ENCODE results near the gene PRKCH. TPM values are rescaled to one million over a fixed set of nuclear protein-coding genes. Genes with fewer than 3 reads are reported as not detected.

PRKCH gene
- total RNA-seq, 2 experiments from 2014 or later: 318 to 343 TPM

- DNase-seq (no peak), ATAC-seq (no peak)
- ChIA-PET POLR2A (no interaction called here), CTCF (no interaction called here)
- H3K36me3 Mint-ChIP-seq (ENCODE audit: low read depth): peaks cover 93% of the 10 kb centered on the region
- H3K4me3 Mint-ChIP-seq: no peak overlapping the region
- peak overlapping the region; percentile 62 for H3K27ac Mint-ChIP-seq
- no peaks in the 10 kb centered on the region for H3K9me3 Mint-ChIP-seq (ENCODE audit: insufficient read depth)
- H3K4me1 Mint-ChIP-seq (ENCODE audit: low read depth): peaks cover 92% of the 10 kb centered on the region
- no peaks in the 10 kb centered on the region for H3K27me3 Mint-ChIP-seq (ENCODE audit: low read depth)
Measured at GRCh38 chr14:61530296-61530695, 208.9 kb downstream of the PRKCH start.

DNA sequence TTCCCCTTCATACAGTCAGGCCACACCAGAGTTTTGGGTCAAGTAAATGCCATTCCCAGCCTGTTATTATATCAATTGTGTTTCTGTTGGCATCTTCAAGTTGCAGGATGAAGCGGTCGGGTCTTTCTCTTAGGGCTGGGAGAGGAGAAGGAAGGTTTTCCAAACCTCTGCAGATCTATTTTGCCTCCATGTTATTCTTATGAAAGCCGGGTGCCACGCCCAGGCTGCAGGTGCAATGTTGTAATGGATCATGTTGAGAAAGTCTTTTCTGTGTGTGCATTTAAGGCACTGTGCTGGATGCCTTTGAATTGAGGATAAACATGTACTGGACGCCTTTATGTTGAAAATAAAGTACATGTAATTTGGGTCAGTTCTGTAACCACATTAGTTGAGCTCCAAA, 209.5 kb downstream of the PRKCH start:
- Mint-ChIP-seq H3K4me1 (ENCODE audit: low read depth) (peaks cover 92% of the 10 kb centered on the region), H3K27me3 (ENCODE audit: low read depth) (no peaks in the 10 kb centered on the region), H3K9me3 (ENCODE audit: insufficient read depth) (no peaks in the 10 kb centered on the region), H3K27ac (peak overlapping the region; percentile 69), H3K36me3 (ENCODE audit: low read depth) (peaks cover 93% of the 10 kb centered on the region), H3K4me3 (no peak overlapping the region)
- DNase-seq: no peak
- no peak for ATAC-seq
- ChIA-PET POLR2A (no interaction called here), CTCF (interaction anchor here (1.0 kb wide), 1 partner anchor 167 kb away, joined by 3 read pairs; no protein-coding TSS in a partner anchor)

DNA sequence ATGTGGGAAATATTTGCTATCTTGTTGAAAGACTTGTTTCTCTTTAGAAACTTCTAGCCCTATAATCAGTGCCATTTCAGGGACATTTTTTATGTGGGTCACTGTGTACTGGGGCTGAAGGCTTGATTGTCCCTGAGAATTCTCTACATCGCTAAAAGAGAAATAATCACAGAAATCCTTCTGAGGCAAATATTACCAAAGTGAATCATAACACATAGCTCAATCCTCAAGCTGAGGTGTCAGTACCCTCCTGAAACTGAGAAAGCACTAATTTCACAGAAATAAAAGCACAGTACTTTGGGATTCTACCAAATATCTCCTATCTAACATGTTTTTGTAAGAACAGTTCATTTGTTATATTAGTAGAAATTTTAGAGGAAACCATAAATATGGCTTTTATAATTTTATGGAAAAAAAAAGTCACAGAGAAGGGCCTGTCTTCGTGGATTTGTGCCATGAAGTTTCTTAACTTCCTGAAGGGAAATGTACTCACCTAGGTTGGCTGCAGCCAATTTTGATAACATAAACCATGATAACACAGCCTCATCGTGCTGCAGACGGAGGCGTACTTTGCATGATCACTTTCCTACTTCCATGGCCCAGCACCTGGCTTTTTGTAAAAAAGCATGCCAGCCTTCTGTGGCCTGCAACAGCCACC, 210.2 kb downstream of the PRKCH start:
- H3K4me1 Mint-ChIP-seq (ENCODE audit: low read depth): peaks cover 92% of the 10 kb centered on the region
- H3K9me3 Mint-ChIP-seq (ENCODE audit: insufficient read depth): no peaks in the 10 kb centered on the region
- DNase-seq (no peak), ATAC-seq (no peak)
- no peaks in the 10 kb centered on the region for H3K27me3 Mint-ChIP-seq (ENCODE audit: low read depth)
- ChIA-PET POLR2A (no interaction called here), CTCF (interaction anchor here (1.0 kb wide), 1 partner anchor 167 kb away, joined by 3 read pairs; no protein-coding TSS in a partner anchor)
- peaks cover 92% of the 10 kb centered on the region for H3K36me3 Mint-ChIP-seq (ENCODE audit: low read depth)
- no peak overlapping the region for H3K4me3 Mint-ChIP-seq
- H3K27ac Mint-ChIP-seq: no peak overlapping the region

DNA sequence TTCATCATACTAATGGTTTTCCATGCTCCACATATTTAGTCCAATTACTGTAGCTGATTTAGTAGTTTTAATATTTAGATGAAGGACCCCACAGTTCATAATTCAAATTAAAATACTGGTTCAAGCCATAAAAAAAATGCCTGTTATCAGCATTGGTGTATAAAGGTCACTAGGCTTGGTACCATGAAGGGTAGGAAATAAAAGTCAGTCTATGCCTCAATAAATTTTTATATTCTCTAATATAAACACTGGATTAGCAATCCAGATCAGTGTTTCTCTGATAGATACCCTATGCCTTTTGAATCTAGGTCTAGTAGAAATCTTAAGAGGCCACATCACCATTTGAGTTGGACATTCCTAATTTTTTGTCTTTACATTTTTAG, 210.7 kb downstream of the PRKCH start:
- H3K4me3 Mint-ChIP-seq: no peak overlapping the region
- H3K27me3 Mint-ChIP-seq (ENCODE audit: low read depth): no peaks in the 10 kb centered on the region
- H3K36me3 Mint-ChIP-seq (ENCODE audit: low read depth): peaks cover 92% of the 10 kb centered on the region
- H3K27ac Mint-ChIP-seq: no peak overlapping the region
- no peak for ATAC-seq
- H3K9me3 Mint-ChIP-seq (ENCODE audit: insufficient read depth): no peaks in the 10 kb centered on the region
- POLR2A ChIA-PET: no interaction called here
- CTCF ChIA-PET: interaction anchor here (0.8 to 1.0 kb wide), 2 partner anchors 53 to 166 kb away, joined by 3 read pairs; no protein-coding TSS in a partner anchor
- H3K4me1 Mint-ChIP-seq (ENCODE audit: low read depth): peaks cover 92% of the 10 kb centered on the region
- DNase-seq: no peak

- Mint-ChIP-seq H3K27ac (peak overlapping the region; percentile 37), H3K36me3 (ENCODE audit: low read depth) (peaks cover 92% of the 10 kb centered on the region), H3K4me3 (no peak overlapping the region), H3K4me1 (ENCODE audit: low read depth) (peaks cover 92% of the 10 kb centered on the region), H3K27me3 (ENCODE audit: low read depth) (no peaks in the 10 kb centered on the region), H3K9me3 (ENCODE audit: insufficient read depth) (no peaks in the 10 kb centered on the region)
- ChIA-PET POLR2A (no interaction called here), CTCF (interaction anchor here (0.8 kb wide), 1 partner anchor 54 kb away, joined by 3 read pairs; no protein-coding TSS in a partner anchor)
- ATAC-seq (no peak), DNase-seq (no peak)
Measured at GRCh38 chr14:61532763-61533162, 211.4 kb downstream of the PRKCH start.

DNA sequence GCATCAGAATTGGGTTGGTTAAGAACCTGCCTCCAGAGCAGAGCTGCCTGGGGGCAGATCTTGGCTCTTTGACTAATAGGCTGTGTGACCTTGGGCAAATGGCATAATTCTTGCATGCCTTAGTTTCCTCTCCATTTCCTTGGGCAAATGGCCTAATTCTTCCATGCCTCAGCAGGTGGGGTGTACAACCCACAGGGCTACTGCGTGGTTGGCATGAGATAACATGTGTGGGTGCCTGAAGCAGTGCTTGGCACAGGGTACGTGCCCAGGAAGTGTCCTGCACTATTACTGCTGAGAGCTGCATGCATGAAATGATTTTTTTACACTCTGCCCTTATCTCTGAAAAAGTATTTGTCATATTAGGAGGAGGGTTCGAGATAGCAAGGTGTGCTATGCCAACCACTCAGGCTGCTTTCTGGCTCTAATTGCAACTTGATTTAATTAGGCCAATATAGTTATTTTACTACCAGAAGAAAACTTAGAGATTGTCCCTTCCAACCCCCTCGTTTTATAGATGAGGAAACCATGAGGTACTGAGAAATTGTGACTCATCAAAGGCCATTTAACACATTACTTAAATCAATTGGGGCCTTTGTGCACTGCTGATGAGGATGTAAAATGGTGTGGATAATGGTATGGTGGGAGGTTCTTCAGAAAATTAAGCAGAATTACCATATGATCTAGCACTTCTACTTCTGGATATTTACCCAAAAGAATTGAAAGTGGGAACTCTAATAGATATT, 212.3 kb downstream of the PRKCH start:
- ChIA-PET CTCF (no interaction called here), POLR2A (interaction anchor here (0.7 kb wide), 1 partner anchor 40 kb away, joined by 3 read pairs; no protein-coding TSS in a partner anchor)
- no peak for ATAC-seq

GRCh38 chr14:61535032-61535431, 213.7 kb downstream of the PRKCH start:
- POLR2A ChIA-PET: no interaction called here

More for the DNA sequence above, 212.3 kb downstream of the PRKCH start:
- Mint-ChIP-seq H3K4me3 (no peak overlapping the region), H3K4me1 (ENCODE audit: low read depth) (peaks cover 92% of the 10 kb centered on the region), H3K27me3 (ENCODE audit: low read depth) (no peaks in the 10 kb centered on the region), H3K9me3 (ENCODE audit: insufficient read depth) (no peaks in the 10 kb centered on the region), H3K27ac (peak overlapping the region; percentile 56), H3K36me3 (ENCODE audit: low read depth) (peaks cover 91% of the 10 kb centered on the region)
- DNase-seq: no peak

DNA sequence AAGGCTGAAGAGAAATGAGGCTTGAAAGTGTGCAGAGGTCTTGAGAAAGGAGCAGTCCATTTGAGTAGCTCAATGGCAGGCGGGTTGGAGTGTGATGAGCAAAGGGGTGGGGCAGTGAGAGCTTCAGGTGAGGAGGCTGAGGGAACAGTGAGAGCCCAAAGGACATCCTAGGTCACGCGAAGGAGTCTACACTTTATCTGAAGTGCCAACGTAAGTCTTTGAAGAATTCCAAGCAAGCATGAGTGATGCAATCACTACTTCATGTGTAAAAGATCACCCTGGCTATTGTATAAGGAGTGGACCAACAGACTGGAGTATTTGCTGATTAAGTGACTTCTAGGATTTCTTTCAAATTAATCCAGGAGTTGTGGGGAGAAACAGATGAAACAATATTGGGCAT, 214.1 kb downstream of the PRKCH start:
- Mint-ChIP-seq H3K27ac (peak overlapping the region; percentile 17), H3K4me1 (ENCODE audit: low read depth) (peaks cover 82% of the 10 kb centered on the region), H3K27me3 (ENCODE audit: low read depth) (no peaks in the 10 kb centered on the region), H3K4me3 (no peak overlapping the region), H3K36me3 (ENCODE audit: low read depth) (peaks cover 93% of the 10 kb centered on the region), H3K9me3 (ENCODE audit: insufficient read depth) (no peaks in the 10 kb centered on the region)
- CTCF ChIA-PET: interaction anchor here (0.8 to 1.5 kb wide), 4 partner anchors 11 to 195 kb away, joined by 3 to 4 read pairs (median 3); no protein-coding TSS in a partner anchor
- no peak for DNase-seq
- POLR2A ChIA-PET: no interaction called here
- ATAC-seq: no peak

More at GRCh38 chr14:61535032-61535431, 213.7 kb downstream of the PRKCH start:
- Mint-ChIP-seq H3K9me3 (ENCODE audit: insufficient read depth) (no peaks in the 10 kb centered on the region), H3K4me3 (no peak overlapping the region), H3K27ac (peak overlapping the region; percentile 17), H3K36me3 (ENCODE audit: low read depth) (peaks cover 93% of the 10 kb centered on the region), H3K27me3 (ENCODE audit: low read depth) (no peaks in the 10 kb centered on the region), H3K4me1 (ENCODE audit: low read depth) (peaks cover 87% of the 10 kb centered on the region)
- DNase-seq (no peak), ATAC-seq (no peak)
- CTCF ChIA-PET: interaction anchor here (1.1 to 1.5 kb wide), 3 partner anchors 12 to 196 kb away, joined by 3 to 4 read pairs (median 3); no protein-coding TSS in a partner anchor

GRCh38 chr14:61536661-61537562, 215.5 kb downstream of the PRKCH start:
- Mint-ChIP-seq H3K9me3 (ENCODE audit: insufficient read depth) (no peaks in the 10 kb centered on the region), H3K4me3 (no peak overlapping the region), H3K36me3 (ENCODE audit: low read depth) (peaks cover 95% of the 10 kb centered on the region), H3K27ac (peak overlapping the region; percentile 70), H3K27me3 (ENCODE audit: low read depth) (no peaks in the 10 kb centered on the region), H3K4me1 (ENCODE audit: low read depth) (peaks cover 74% of the 10 kb centered on the region)
- ATAC-seq (no peak), DNase-seq (no peak)
- ChIA-PET POLR2A (interaction anchor here (1.5 kb wide), 1 partner anchor 9 kb away, joined by 4 read pairs; no protein-coding TSS in a partner anchor), CTCF (interaction anchor here (1.4 to 3.1 kb wide), 2 partner anchors 10 to 12 kb away, joined by 6 to 10 read pairs; no protein-coding TSS in a partner anchor)

DNA sequence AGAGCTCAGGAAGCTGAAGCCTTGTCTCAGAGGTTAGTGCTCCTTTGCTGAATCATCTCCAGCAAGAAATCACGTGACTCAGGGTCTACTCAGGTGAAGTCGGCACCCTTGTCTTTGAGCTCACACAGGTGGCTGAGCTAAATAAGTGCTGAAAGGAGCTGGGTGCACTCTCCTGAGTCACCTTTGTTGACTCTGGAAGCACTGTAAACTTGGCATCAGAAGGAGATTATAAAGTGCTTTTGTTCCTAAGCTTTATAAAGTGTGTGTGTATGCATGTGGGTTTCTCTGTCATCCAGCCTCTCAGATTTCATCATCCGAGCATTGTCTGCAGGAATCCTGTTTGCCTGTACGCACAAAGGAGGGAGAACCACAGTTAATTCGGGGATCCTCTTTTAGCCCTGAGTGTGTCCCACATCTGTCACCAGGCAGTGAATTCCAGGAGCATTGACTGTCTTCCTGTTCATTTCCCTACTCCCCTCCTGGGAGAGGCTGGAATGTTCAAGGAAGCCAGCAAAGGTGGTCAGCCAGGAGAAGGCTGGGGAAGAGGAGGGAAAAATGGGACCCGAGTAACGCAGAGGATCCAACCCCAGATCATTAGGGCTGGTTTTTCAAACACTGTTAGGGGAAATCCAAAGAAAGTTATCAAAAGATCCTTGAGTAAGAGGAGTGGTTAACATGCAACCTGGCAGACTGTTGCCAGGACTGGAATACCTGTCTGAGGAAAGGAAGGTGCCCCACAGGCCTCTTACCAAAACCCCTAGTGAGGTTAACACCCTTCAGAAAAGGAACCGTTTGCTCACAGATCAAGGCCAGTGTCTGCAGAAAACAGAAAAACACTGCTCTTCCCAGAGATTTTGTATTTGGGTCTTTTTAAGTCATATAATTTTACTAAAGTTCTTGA, 216.4 kb downstream of the PRKCH start:
- H3K4me3 Mint-ChIP-seq: no peak overlapping the region
- H3K4me1 Mint-ChIP-seq (ENCODE audit: low read depth): peaks cover 65% of the 10 kb centered on the region
- ChIA-PET CTCF (interaction anchor here (1.4 to 3.1 kb wide), 2 partner anchors 9 to 13 kb away, joined by 6 to 10 read pairs; no protein-coding TSS in a partner anchor), POLR2A (interaction anchor here (1.5 kb wide), 1 partner anchor 8 kb away, joined by 4 read pairs; no protein-coding TSS in a partner anchor)
- H3K36me3 Mint-ChIP-seq (ENCODE audit: low read depth): peaks cover 88% of the 10 kb centered on the region
- H3K27ac Mint-ChIP-seq: peak overlapping the region; percentile 70
- DNase-seq (no peak), ATAC-seq (peak; percentile 24)
- H3K9me3 Mint-ChIP-seq (ENCODE audit: insufficient read depth): no peaks in the 10 kb centered on the region
- no peaks in the 10 kb centered on the region for H3K27me3 Mint-ChIP-seq (ENCODE audit: low read depth)
